Lower leg skin (tissue), 3 donors: ENCODE measurements around the gene KSR2.

ENCODE experiments used
- POLR2A ChIP-seq, 2 donors: fragments of 450-650 bp; IDR thresholded peaks; one replicate each; pipeline ENCODE4 v1.6.1; 2016 to 2017; ENCODE audit warnings: antibody characterized with exemption in 2 of 2, mild to moderate bottlenecking in 1 of 2, moderate library complexity in 1 of 2
- TF ChIP-seq, protein P1 (sequence below), 3 donors: fragments of 450-650 bp; IDR thresholded peaks; one replicate each; pipeline ENCODE4 v1.5.1; 2016; ENCODE audit warnings: antibody characterized with exemption in 3 of 3, mild to moderate bottlenecking in 3 of 3, moderate library complexity in 2 of 3

DNA sequence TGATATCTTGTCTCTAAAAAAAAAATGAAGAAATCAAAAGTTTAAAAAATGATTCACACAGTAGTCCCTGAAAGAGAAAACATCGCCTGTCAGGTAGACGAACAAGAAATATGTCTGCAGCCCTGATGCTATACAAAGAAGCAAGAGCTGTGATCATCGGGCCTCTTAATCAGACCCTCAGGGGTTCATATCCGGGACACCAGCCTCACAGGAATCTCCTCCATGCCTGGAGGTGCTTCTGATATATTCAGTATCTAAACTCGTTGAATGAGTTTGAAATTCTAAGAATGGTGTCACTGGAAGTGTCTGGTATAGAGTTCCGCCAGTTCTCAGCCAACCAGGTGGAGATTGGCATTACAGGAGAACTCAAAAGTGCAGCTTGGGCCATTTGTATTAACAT is 64.7 kb downstream of the KSR2 start:
- TF ChIP-seq POLR2A (IDR thresholded peaks at IDR 0.05) = no peak
- TF ChIP-seq, protein P1, sequence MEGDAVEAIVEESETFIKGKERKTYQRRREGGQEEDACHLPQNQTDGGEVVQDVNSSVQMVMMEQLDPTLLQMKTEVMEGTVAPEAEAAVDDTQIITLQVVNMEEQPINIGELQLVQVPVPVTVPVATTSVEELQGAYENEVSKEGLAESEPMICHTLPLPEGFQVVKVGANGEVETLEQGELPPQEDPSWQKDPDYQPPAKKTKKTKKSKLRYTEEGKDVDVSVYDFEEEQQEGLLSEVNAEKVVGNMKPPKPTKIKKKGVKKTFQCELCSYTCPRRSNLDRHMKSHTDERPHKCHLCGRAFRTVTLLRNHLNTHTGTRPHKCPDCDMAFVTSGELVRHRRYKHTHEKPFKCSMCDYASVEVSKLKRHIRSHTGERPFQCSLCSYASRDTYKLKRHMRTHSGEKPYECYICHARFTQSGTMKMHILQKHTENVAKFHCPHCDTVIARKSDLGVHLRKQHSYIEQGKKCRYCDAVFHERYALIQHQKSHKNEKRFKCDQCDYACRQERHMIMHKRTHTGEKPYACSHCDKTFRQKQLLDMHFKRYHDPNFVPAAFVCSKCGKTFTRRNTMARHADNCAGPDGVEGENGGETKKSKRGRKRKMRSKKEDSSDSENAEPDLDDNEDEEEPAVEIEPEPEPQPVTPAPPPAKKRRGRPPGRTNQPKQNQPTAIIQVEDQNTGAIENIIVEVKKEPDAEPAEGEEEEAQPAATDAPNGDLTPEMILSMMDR (IDR thresholded peaks at IDR 0.05) = no peak
